ENCODE results near the gene APP.

APP gene

GRCh38 chr21:26041431-26042180 lies 129.0 kb downstream of the APP start:
- ATAC-seq: peak; percentile 94
- TF ChIP-seq TCF4 (CRISPR knock-in tag; IDR thresholded peaks at IDR 0.05; ENCODE audit: borderline replicate concordance) (no peak), ESRRG (CRISPR knock-in tag; IDR thresholded peaks at IDR 0.05) (no peak), PATZ1 (CRISPR knock-in tag; IDR thresholded peaks at IDR 0.05; ENCODE audit: borderline replicate concordance) (no peak), RARB (CRISPR knock-in tag; IDR thresholded peaks at IDR 0.05) (no peak), CSDC2 (CRISPR knock-in tag; IDR thresholded peaks at IDR 0.05) (no peak), ZC3H10 (CRISPR knock-in tag; IDR thresholded peaks at IDR 0.05) (no peak), ISL1 (CRISPR knock-in tag; IDR thresholded peaks at IDR 0.05) (peak; percentile 54), SNAI2 (CRISPR knock-in tag; IDR thresholded peaks at IDR 0.05) (no peak)

GRCh38 chr21:26036916-26037315 lies 133.7 kb downstream of the APP start:
- no peak for TF ChIP-seq TSHZ2 (CRISPR knock-in tag; IDR thresholded peaks at IDR 0.05)
- no peak for TF ChIP-seq ZNF8 (CRISPR knock-in tag; IDR thresholded peaks at IDR 0.05)
- no peak for TF ChIP-seq OSR1 (CRISPR knock-in tag; IDR thresholded peaks at IDR 0.05)
- TF ChIP-seq ISL1 (CRISPR knock-in tag; IDR thresholded peaks at IDR 0.05): no peak
- TF ChIP-seq ESRRG (CRISPR knock-in tag; IDR thresholded peaks at IDR 0.05): no peak
- no peak for TF ChIP-seq ZFP30 (CRISPR knock-in tag; IDR thresholded peaks at IDR 0.05)
- no peak for TF ChIP-seq GLIS3 (CRISPR knock-in tag; IDR thresholded peaks at IDR 0.05)
- no peak for TF ChIP-seq SNAI2 (CRISPR knock-in tag; IDR thresholded peaks at IDR 0.05)
- no peak for TF ChIP-seq RARB (CRISPR knock-in tag; IDR thresholded peaks at IDR 0.05)
- no peak for TF ChIP-seq PATZ1 (CRISPR knock-in tag; IDR thresholded peaks at IDR 0.05; ENCODE audit: borderline replicate concordance)
- no peak for TF ChIP-seq PPARA (CRISPR knock-in tag; IDR thresholded peaks at IDR 0.05; ENCODE audit: borderline replicate concordance)
- TF ChIP-seq ZNF70 (CRISPR knock-in tag; IDR thresholded peaks at IDR 0.05): no peak
- TF ChIP-seq POU6F1 (CRISPR knock-in tag; IDR thresholded peaks at IDR 0.05; ENCODE audit: borderline replicate concordance, low read depth): no peak
- TF ChIP-seq TCF4 (CRISPR knock-in tag; IDR thresholded peaks at IDR 0.05; ENCODE audit: borderline replicate concordance): no peak
- TF ChIP-seq CREB5 (CRISPR knock-in tag; IDR thresholded peaks at IDR 0.05; ENCODE audit: low read depth): no peak
- no peak for ATAC-seq

GRCh38 chr21:26032263-26032662 lies 138.3 kb downstream of the APP start:
- TF ChIP-seq ARNTL (CRISPR knock-in tag; IDR thresholded peaks at IDR 0.05; ENCODE audit: borderline replicate concordance, low read depth) (no peak), GLIS3 (CRISPR knock-in tag; IDR thresholded peaks at IDR 0.05) (no peak), ZFP3 (CRISPR knock-in tag; IDR thresholded peaks at IDR 0.05) (no peak)
- ATAC-seq: no peak
